GM18909 (cell line): Measurements from ENCODE around the gene C11orf68.

Source experiments
- ATAC-seq: cut with Tn5 transposase; IDR thresholded peaks from one replicate; pipeline ENCODE4 v1.9.1; 2021; ENCODE audit warnings: mild to moderate bottlenecking; ENCODE audit not compliant: unreplicated experiment, poor library complexity

Gene C11orf68

DNA sequence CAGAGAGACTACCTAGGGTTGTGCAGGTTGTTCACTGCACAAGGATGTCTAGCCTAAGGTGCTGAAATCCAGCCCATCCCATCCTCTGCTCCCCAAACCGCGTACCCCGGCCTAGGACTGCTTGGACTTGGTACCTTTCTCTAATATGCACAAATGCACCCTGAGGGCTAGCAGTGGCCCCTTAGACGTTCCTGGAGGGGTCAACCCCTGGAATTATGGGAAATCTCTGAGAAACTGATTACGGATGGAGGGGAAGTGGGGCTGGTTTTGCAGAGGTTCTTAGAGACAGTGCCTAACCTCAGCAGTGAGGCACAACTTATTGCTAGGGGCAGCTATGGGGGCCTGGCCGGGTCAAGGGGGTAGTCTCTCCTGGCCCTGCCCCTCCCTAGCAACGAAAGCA is 2.5 kb downstream of the C11orf68 start:
- no peak for ATAC-seq

DNA sequence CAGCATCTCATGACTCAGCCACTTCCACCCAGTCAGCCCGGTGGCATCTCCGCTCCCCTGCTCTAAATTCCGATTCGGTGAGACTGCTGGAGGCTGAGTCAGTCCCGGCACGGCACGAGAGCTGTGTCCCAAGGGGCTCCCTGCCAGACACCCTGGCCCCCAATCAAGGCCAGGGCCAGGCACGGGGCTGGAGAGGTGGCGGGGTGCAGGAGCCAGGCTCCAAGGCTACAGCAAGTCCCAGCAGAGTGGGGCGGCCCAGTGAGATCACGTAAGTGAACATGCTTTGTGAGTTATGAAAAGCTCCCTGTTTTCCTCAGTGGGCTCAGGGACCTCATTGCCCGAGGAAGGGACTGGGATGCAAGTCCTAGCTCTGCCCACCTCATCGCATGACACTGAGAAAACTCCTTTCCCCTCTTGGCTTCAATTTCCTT is 3.0 kb downstream of the C11orf68 start:
- no peak for ATAC-seq

DNA sequence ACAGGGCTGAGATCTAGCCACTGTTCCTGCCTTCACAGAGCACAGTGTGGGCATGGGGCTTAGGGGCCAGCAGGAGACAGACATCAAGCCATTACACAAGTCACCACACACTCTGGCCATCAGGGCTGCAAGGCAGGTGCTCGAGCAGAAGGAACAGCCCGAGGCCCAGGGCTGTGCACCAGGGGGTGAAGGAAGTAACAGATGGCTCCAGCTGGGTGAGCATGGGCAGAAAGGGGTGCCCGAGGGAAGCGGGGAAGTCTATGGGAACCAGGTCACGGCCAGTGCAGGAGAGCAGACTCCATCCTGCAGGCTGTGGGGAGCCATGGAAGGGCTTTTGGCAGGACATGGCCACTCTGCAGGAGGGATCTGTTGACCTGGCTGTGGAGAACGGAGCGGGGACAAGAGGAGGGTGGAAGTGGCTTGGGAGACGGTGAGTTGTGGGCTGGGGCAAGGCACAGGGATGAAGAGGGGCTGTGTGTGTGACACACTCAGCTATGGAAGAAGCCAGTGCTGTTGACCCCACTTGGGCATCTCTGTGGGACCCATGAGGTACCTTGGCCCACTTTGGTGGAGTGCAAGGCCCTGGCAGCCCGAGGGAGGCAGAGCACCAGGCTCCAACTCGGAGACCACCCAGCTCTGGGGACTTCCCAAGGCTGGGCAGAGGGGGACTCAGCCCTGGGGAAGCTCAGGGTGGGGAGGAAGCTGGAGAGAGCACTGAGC is 3.6 kb downstream of the C11orf68 start:
- ATAC-seq, result no peak

DNA sequence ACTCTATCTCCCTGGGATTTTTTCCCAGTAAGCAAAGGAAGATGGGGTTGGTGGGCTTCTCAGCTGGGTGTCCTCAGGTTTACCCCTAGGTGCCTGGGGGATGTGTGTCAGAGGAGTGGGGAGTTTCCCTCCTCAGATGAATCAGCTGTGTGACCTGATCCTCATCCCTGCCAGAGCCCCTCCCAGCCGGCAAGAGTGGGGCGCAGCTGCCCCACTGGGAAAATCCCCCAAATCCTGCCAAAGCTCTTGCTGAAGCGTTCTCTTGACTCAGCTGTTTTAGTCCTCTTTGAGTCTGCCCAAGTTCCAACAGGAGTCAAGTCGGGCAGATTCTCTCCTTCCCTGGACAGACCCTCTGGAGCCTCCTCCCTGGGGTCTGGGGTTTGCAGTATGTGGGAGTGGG is 6.0 kb downstream of the C11orf68 start:
- no peak for ATAC-seq

DNA sequence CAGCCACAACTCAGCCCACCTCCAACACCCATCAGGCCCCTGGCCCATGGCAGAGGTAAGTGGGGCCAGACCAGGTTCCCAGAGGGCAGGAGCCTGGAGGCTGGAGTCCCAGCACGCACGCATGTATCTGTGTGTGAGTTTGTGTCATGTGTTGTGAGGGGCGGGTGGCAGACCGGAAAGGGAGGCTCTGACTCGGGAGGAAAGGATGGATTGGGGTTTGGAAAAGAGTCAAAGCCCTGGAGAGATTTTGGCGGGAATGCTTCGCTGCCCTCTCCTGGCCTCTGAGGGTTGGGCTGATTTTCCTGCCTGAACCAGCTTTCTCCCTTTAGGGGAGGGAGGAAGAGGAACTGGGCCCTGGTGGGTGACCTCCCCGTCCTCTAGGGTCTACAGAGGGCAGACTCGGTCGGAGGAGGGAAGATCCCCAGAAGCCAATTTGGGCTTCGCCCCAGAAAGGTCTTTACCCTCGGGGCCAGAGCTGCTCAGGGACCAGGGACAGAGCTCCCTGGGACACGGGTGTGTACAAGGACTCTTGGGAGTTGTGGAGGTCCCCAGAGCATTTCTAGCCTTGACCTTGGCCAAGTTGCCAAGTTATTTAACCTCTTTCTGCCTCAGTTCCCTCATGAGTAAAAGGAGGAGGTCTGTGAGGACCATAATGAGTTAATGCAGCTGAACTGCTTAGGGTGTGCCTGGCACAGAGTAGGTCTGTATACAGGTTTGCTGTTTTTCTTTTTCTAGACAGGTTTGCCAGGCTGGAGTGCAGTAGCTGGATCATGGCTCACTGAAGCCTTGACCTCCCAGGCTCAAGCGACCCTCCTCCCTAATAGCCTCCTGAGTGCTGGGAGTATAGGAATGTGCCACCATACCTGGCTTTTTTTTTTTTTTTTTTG is 6.9 kb downstream of the C11orf68 start:
- no peak for ATAC-seq

DNA sequence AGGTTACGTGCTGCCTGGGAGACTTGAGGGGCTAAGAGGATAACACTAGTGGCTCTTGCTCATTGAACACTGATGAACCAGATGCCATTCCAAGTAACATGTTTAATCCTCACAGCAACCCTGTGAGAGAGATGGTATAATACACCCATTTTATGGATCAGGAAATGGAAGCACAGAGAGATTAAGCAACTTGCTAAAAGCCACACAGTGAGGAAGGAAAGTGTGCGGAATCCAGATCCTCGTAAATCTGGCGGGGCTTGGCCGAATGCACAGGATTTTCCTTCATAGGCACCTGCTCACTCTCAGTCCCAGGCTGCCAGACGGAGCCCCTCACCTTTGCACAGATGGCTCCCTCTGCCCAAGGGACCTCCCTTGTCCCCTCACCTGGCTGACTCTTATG is 11.0 kb downstream of the C11orf68 start:
- ATAC-seq, result no peak

DNA sequence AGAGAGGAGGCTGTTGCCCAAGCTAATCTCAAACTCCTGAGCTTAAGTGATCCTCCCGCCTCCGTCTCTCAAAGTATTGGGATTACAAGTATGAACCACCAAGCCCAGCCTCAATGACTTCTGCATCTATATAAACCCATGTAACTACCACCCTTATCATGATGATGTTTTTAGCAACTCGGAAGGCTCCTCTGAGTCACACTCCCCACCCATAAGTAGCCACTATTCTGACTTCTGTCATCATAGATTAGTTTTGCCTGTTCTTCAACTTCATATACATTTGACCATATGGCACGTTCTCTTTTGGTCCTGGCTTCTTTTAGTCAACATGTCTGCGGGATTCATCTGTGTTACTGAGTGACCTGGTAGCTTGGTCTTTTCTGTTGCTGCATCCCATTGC is 12.3 kb downstream of the C11orf68 start:
- ATAC-seq, result no peak

DNA sequence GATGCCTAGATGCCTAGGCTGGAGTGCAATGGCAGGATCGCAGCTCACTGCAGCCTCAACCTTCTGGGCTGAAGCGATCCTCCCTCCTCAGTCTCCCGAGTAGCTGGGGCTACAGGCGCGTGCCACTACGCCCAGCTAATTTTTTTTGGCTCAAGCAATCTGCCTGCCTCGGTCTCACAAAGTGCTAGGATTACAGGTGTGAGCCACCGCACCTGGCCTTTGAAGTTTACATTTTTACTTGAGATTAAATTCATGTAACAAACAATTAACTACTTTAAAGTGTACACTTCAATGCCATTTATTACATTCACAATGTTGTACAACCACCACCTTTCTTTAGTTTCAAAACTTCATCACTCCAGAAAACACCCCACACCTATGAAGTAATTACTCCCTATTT is 15.1 kb downstream of the C11orf68 start:
- no peak for ATAC-seq

DNA sequence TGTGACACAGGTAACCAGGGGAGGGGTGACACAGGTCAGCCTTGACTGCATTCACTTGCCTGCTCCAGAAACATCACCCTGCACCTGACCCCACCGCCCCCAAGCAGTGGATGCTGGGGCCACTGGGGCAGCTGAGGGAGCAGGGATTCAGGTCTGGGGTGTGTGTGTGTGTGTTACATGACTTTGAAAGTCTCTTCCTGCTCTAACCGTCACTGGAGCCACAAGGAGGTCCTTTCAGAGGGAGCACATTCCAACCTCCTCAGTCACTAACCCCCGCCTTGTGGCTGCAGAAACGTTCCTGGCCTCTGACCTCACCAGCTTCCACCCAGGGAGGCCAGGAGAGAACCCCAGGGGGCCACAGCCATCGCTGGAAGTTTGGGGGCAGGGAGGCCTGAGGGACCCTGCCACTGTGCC is 15.8 kb downstream of the C11orf68 start:
- ATAC-seq, result no peak

DNA sequence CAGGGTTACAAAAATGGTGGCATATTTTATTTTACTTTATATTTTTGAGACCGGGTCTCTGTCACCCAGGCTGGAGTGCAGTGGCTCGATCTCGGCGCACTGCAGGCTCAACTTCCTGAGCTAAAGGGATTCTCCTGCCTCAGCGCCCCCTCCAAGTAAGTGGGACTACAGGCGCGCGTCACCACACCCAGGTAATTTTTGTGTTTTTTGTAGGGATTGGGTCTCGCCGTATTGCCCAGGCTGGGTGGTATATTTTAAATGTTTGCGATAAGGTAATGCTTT is 18.0 kb downstream of the C11orf68 start:
- ATAC-seq, result no peak

DNA sequence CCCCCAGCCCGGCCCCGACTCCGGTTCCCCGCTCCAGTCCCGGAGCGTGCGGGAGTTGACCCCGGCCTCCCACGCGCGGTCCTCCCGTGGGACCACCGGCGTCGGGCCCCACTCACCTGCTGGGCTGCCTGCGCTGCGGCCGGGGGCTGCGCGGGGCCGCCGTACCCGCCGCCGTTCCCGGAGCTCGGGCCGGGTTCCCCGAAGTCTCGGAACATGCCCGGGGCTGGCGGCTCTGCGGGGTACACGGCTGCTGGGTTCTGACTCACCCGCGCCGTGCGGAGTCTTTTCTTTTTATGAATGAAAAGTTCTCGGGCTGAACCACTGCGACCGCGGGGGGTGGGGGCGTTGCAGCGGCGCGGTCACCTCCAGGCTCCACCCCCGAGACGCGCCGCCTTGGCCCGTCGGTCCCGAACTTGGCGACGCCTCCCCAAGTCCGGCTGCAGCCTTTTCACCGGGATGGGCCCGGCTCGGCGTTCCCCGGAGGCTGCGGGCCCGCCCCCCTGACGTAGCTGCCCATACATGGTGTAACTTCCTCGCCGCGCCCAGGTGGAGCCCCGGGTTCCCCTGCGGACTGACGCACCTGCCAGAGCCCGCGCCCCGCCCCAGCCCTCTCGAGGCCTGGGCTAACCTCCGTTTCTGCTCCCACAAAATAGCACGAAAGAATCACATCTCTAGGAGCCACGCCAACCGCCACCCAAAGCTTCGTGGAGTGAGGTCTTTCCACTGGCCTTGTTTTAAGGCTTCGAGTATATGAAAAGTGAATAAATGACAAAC is 18.6 kb downstream of the C11orf68 start, which contains the start of gene FOSL1:
FOSL1 (minus strand) TSS at position 264 of the 774 bp plus-strand sequence; CDS start at position 215, 49 bp downstream.
- peak; percentile 79 for ATAC-seq

DNA sequence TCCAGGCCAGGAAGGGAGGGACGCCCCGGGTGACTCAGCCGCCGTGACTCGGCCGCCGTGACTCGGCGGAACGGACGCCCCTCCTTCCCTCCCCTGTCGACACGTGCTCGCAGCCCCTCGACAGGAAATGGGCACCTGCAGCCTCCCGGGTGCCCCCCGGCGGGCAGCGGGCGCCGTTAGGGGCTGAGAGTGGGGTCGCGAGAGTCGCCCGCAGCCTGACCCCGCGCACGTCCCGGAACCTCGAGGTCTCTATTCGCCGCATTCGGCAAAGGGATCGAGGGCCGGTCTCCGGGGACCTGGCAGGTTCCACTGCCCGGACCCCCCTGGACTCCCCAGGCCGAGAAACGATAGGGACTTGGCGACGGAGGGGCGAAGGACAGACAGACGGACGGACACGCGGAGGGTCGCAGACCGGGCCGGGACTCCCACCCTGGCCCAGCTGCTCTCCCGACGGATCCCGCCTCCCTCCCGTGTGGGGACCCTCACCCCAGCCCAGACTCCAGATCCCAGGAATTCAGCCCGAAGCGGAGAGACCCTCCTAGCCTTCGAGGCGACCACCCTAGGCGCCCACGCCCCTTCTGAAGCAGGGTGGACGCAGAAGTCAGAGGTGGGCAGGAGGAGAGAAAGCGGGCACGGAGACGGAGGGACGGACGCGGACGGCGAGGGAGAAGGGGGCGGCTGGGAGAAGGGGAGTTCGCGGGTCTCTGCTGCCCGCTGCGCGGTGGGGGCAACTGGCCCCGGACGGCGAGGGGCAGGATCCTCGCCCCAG is 19.3 kb downstream of the C11orf68 start:
- no peak for ATAC-seq

DNA sequence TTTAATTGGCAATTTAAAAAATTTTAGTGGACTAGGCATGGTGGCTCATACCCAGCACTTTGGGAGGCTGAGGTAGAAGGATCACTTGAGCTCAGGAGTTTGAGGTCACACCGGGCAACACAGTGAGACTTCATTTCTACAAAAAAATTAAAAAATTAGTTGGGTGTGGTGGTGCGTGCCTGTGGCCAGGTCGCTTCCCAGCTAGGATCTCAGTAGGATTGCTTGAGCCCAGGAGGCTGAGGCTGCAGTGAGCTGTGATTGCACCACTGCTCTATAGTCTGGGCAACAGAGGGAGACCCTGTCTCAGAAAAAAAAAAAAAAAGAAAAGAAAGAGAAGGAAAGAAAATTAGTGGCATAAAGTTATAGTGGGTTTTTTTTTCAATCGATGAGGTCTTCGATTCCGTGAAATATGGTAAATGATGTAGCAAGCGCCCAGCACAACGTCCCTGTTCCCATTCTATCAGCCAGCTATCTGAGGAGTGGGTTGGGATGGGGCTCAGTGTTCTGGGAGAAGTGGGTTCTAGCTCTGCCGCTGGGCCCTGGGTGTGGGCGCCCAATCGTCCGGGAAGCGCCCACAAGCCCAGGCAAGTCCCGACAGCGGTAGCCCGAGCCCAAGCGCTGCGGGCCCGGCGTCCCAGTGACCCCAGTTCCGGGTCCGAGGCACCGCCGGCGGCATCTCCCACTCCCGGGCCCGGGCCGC is 20.1 kb downstream of the C11orf68 start:
- ATAC-seq, result no peak

DNA sequence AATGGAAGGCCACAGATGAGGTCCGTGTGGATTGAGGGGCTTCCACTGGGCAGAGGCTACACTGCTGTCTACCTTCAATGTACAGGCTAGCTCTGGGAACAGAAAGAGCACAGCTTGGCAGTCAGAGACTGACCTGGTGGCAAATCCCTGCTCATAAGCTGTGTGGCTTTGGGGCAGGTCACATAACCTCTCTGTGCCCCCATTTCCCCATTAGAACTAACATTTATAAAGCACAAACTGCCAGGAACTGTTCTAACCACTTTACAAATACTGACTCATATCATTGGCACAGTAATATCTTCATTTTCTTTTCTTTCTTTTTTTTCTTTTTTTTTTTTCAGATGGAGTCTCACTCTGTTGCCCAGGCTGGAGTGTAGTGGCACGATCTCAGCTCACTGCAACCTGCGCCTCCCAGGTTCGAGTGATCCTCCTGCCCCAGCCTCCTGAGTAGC is 21.8 kb downstream of the C11orf68 start:
- ATAC-seq, result no peak

DNA sequence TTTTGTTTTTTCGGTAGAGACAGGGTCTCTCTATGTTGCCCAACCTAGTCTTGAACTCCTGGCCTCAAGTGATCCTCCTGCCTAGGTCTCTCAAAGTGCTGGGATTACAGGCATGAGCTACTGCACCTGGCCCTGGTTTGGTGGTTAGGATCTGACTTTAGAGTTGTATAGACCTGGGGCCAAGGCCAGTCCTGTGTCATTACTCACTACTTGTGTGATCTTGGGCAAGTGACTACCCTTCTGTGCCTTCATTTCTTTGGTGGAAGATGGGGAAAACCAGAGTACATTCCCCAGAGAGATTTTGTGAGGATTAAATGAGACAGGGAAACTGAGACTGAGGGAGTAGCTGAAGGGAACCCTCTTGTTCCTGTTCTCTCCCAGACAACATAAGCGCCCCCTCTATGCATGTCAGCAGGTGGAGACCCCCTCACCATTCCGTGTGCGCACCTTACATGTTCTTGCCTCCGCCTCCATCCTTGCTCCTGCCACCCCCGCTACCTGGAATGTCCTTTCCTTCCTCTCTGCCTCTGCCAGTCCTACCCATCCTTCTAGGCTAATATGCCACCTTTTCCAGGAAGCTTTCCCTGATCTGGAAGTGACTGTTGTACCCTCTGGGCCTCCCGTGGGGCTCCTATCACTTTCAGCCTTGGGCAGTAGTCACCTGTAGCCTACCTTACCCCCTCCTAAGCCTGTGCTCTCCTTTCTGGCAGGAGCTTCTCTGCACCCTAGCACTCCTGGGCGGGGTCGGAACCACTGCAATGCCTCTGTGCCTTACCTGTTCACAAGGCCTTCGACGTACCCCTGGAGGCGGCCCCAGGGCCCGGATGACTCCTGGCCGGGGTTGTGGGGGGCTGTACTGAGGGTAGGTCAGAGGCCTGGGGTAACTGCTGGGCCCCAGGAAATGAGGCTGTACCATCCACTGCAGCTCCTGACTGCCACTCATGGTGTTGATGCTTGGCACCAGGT is 22.5 kb downstream of the C11orf68 start:
- no peak for ATAC-seq

DNA sequence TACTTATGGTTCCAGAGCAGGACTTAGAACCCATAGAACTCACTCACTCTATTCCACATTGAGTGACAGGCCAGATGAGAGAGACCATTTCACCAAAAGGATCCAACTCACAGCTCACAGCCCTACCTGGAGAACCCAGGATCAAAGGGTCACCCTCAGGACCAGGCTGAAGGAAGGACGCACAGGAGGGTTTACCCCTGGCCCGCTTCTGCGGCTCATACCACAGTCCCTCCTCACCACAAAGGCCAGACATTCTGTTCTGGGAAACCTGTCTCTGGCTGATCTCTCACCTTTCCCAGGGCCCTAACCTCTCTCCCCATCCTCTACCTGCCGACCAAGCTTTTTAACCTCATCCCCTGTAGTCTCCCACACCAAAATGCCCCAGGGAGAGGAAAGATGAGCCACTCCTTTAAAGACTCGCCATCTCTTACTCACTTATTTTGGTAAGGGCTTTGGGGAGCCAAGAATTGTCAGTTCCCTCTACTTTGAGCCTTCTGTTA is 23.3 kb downstream of the C11orf68 start:
- no peak for ATAC-seq

DNA sequence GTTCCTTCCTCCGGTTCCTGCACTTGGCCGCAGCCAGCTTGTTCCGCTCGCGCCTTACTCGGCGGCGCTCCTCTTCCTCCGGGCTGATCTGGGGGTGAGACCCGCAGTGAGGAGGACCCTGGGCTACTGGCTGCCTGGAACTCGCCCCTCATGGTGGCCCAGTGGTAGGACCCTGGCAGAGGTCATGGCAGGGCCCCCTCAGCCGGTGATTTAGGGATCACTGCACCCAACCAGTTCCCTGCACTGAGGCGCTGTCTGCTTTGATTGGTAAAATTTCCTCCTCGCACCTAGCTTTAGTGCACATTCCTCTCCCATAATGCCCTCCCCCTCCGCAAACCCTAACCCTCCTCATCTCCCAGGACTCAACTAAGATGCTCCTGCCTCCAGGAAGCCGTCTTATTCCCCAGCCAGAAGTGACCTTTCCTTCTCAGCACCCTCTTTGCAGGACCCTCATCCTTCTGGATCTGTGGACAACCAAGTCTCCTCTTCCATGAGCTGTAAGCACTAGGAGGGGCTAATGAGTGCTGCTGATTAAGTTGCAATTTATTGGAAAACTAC is 24.7 kb downstream of the C11orf68 start:
- ATAC-seq, result no peak
